Cardiac fibroblast (primary cell): ENCODE measurements around the gene LRRN4.

ENCODE experiments used
- DNase-seq, 2 donors: peaks; one replicate each; pipeline versions ENCODE4 v3.0.0 to v3.0.0-alpha.2; 2010; ENCODE audit warnings: low read depth in 2 of 2
- H3K4me3 ChIP-seq, 2 donors: replicated peaks in 1 of 2; 1 replicate in 1 of 2; 2 replicates in 1 of 2; pipeline ENCODE4 v1.5.1; 2011; ENCODE audit warnings: low read depth in 2 of 2, low read length in 2 of 2, mild to moderate bottlenecking in 2 of 2, moderate library complexity in 1 of 2
- CTCF ChIP-seq: IDR thresholded peaks from one replicate; pipeline ENCODE4 v1.5.1; 2011; ENCODE audit warnings: low read depth, mild to moderate bottlenecking, low read length, inconsistent platforms

LRRN4 gene

DNA sequence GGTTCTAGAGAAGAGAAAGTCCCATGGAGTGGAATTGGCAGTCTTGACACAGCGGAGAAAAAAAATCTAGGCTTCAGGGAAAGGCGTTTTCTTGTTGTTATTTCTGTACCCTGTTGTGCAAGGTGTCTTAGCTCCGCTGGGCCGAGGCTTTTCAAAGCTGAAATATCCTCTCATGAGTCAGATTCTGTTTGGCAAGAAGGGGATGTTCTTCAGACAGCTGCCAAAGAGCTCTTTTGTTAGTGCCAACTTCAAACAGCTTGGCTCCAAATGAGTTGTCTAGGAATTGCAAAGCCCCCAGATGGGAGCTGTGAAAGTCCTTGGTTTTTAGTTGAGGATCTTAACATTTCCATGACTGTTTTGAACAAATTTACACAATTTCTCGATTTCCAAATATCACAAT, 45.6 kb downstream of the LRRN4 start:
- TF ChIP-seq CTCF: no peak
- peak overlapping the region in 1 of 2 donors; percentile 76 for H3K4me3 ChIP-seq
- peak; percentile 97 to 98 for DNase-seq

DNA sequence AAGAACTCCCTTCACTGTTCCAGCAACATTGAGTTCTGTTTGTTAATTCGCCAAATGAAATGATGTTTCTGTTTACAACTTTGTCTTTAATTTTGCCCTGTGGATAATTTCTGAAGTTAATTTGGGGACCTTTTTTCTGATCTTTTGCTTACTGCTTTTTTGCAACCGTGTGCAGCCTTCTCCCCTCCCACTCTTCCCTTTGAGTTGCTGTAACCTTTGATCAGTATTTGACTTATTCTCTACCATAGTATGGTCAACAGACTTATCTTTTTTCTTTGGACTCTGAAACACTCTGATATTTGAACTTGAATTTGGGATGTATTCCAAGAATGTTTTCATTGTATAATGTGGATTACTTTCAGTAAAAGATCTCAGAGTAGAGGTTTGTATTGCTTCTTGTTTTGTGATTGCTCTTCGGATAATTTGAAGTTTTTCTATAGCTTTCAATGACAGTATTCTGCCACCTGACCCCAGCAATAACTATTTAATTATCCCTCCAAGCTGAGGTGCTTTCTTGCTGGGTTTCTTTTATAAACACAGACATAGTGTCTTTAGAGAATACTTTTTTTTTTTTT, 46.2 kb downstream of the LRRN4 start:
- DNase-seq: no peak
- H3K4me3 ChIP-seq: peak overlapping the region; percentile 65 to 76
- no peak for TF ChIP-seq CTCF

GRCh38 chr20:6007094-6007528, 46.7 kb downstream of the LRRN4 start:
- DNase-seq: peak in 1 of 2 donors; percentile 28
- H3K4me3 ChIP-seq: peak overlapping the region; percentile 65 to 76
- no peak for TF ChIP-seq CTCF

- H3K4me3 ChIP-seq: peak overlapping the region; percentile 65 to 76
- no peak for DNase-seq
- TF ChIP-seq CTCF: no peak
Measured at GRCh38 chr20:6006603-6006949, 47.3 kb downstream of the LRRN4 start.

DNA sequence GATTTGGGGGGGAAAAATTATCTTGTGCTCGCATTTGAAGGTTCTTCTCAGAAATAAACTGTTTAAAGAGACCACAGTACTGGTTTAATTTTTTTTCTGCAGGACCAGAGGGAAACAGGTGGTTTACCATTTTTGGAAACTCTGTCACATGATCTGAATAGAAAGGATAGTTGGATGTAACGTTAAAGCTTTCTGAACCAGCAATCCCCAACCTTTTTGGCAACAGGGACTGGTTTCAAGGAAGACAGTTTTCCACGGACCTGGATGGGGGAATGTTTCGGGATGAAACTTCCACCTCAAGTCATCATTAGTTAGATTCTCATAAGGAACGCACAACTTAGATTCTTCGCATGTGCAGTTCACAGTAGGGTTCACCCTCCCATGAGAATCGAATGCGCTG, 53.0 kb downstream of the LRRN4 start:
- no peak for DNase-seq
- no peak for TF ChIP-seq CTCF
- H3K4me3 ChIP-seq: no peak overlapping the region

DNA sequence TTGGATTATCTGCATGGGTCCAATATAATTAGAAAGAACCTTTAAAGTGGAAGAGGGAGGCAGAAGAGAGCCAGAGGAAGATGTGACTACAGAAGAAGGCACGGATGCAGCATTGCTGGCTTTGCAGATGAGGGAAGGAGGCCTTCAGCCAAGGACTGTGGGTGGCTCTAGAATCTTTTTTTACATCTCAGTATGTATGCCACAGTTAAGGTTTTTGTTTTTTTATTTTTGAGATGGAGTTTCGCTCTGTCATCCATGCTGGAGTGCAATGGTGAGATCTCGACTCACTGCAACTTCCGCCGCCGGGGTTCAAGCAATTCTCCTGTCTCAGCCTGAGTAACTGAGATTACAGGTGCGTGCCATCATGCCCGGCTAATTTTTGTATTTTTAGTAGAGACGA, 54.1 kb downstream of the LRRN4 start:
- TF ChIP-seq CTCF: no peak

DNA sequence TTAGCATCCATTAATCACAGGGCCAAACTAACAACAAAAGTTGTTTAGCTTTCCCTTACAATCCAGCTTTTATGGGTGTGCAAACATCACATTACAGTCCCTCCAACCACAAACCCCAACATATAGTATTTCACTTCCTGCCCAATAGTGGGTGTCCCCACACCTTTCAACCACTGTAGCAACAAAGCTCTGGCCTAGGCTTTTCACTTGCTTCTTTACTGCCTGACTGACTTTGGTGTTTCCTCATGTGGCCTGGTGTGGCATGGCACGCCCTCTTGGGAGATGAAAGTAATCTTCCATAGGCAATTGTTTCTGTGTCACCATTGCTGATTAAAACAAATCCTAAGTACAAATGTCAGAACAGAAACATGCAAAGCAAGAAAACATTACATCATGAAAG, 57.1 kb downstream of the LRRN4 start:
- no peak for DNase-seq
- TF ChIP-seq CTCF: no peak
- no peak overlapping the region for H3K4me3 ChIP-seq

More for the DNA sequence above, 54.1 kb downstream of the LRRN4 start:
- H3K4me3 ChIP-seq: no peak overlapping the region
- DNase-seq: no peak
